ENCODE data around the gene FAM177B.

Gene FAM177B

GRCh38 chr1:222736972-222737371, at the start of gene FAM177B:
Gene FAM177B, plus strand, starts transcription at chr1:222737202. Its CDS starts 9,344 bp downstream, at chr1:222746546.
- TF ChIP-seq TAF1 (IDR thresholded peaks at IDR 0.05; ENCODE audit: low read depth), result no peak
- TF ChIP-seq ZBTB7A (IDR thresholded peaks at IDR 0.05; ENCODE audit: low read depth), result no peak
- no peak for TF ChIP-seq EP300 (IDR thresholded peaks at IDR 0.05; ENCODE audit: borderline replicate concordance)
- TF ChIP-seq YY1 (IDR thresholded peaks at IDR 0.05; ENCODE audit: low read depth), result no peak
- TF ChIP-seq TCF12 (IDR thresholded peaks at IDR 0.05; ENCODE audit: low read depth), result no peak
- TF ChIP-seq FOXM1 (IDR thresholded peaks at IDR 0.05; ENCODE audit: borderline replicate concordance, low read depth), result no peak
- TF ChIP-seq EGR1 (IDR thresholded peaks at IDR 0.05), result no peak
- TF ChIP-seq MAX (IDR thresholded peaks at IDR 0.05), result no peak
- TF ChIP-seq NFIC (IDR thresholded peaks at IDR 0.05), result no peak
- TF ChIP-seq RAD21 (IDR thresholded peaks at IDR 0.05; ENCODE audit: low read depth), result no peak
- no peak for TF ChIP-seq TEAD4 (IDR thresholded peaks at IDR 0.05)
- no peak for TF ChIP-seq REST (IDR thresholded peaks at IDR 0.05; ENCODE audit: low read depth)
- TF ChIP-seq USF1 (IDR thresholded peaks at IDR 0.05), result no peak
- TF ChIP-seq CEBPB (IDR thresholded peaks at IDR 0.05), result no peak
- no peak for TF ChIP-seq CREB1 (IDR thresholded peaks at IDR 0.05; ENCODE audit: low read depth)

- TF ChIP-seq YY1 (IDR thresholded peaks at IDR 0.05; ENCODE audit: low read depth) (no peak), CREB1 (IDR thresholded peaks at IDR 0.05; ENCODE audit: low read depth) (no peak), TAF1 (IDR thresholded peaks at IDR 0.05; ENCODE audit: low read depth) (no peak), REST (IDR thresholded peaks at IDR 0.05; ENCODE audit: low read depth) (no peak), MAX (IDR thresholded peaks at IDR 0.05) (no peak), CEBPB (IDR thresholded peaks at IDR 0.05) (no peak), EGR1 (IDR thresholded peaks at IDR 0.05) (no peak), FOXM1 (IDR thresholded peaks at IDR 0.05; ENCODE audit: borderline replicate concordance, low read depth) (no peak), TCF12 (IDR thresholded peaks at IDR 0.05; ENCODE audit: low read depth) (no peak)
Measured at GRCh38 chr1:222691016-222691415, 46.0 kb upstream of the FAM177B start.

GRCh38 chr1:222694927-222695326, 42.1 kb upstream of the FAM177B start:
- TF ChIP-seq ZBTB7A (IDR thresholded peaks at IDR 0.05; ENCODE audit: low read depth) (no peak), FOXM1 (IDR thresholded peaks at IDR 0.05; ENCODE audit: borderline replicate concordance, low read depth) (no peak), CEBPB (IDR thresholded peaks at IDR 0.05) (no peak), EGR1 (IDR thresholded peaks at IDR 0.05) (no peak), RAD21 (IDR thresholded peaks at IDR 0.05; ENCODE audit: low read depth) (no peak), YY1 (IDR thresholded peaks at IDR 0.05; ENCODE audit: low read depth) (no peak), REST (IDR thresholded peaks at IDR 0.05; ENCODE audit: low read depth) (no peak), USF1 (IDR thresholded peaks at IDR 0.05) (no peak), CREB1 (IDR thresholded peaks at IDR 0.05; ENCODE audit: low read depth) (no peak), TCF12 (IDR thresholded peaks at IDR 0.05; ENCODE audit: low read depth) (no peak), MAX (IDR thresholded peaks at IDR 0.05) (no peak), NFIC (IDR thresholded peaks at IDR 0.05) (no peak)

GRCh38 chr1:222696741-222697140, 40.3 kb upstream of the FAM177B start:
- TF ChIP-seq FOXM1 (IDR thresholded peaks at IDR 0.05; ENCODE audit: borderline replicate concordance, low read depth) (no peak), ZBTB7A (IDR thresholded peaks at IDR 0.05; ENCODE audit: low read depth) (no peak), NFIC (IDR thresholded peaks at IDR 0.05) (no peak), REST (IDR thresholded peaks at IDR 0.05; ENCODE audit: low read depth) (no peak), TCF12 (IDR thresholded peaks at IDR 0.05; ENCODE audit: low read depth) (no peak), TEAD4 (IDR thresholded peaks at IDR 0.05) (no peak), CREB1 (IDR thresholded peaks at IDR 0.05; ENCODE audit: low read depth) (no peak), CEBPB (IDR thresholded peaks at IDR 0.05) (no peak), YY1 (IDR thresholded peaks at IDR 0.05; ENCODE audit: low read depth) (no peak), EP300 (IDR thresholded peaks at IDR 0.05; ENCODE audit: borderline replicate concordance) (no peak), RAD21 (IDR thresholded peaks at IDR 0.05; ENCODE audit: low read depth) (no peak), TAF1 (IDR thresholded peaks at IDR 0.05; ENCODE audit: low read depth) (no peak), EGR1 (IDR thresholded peaks at IDR 0.05) (no peak), MAX (IDR thresholded peaks at IDR 0.05) (no peak), USF1 (IDR thresholded peaks at IDR 0.05) (no peak)
